Ascending aorta (tissue), 2 donors: ENCODE data around the gene INPP5A. TPM values are rescaled to one million over a fixed set of nuclear protein-coding genes. Genes with fewer than 3 reads are reported as not detected.
A peak's percentile ranks its signal among the peaks of the same experiment; 100 is the strongest.

Source experiments
- DNase-seq, 2 donors: peaks; one replicate each; pipeline ENCODE4 v3.0.0-alpha.2; 2019; ENCODE audit warnings: low spot score in 2 of 2
- H3K27ac ChIP-seq, 2 donors: fragments of 200-600 bp; sonication (generic); one replicate each; pipeline ENCODE4 v1.5.1; 2016 to 2017; ENCODE audit warnings: mild to moderate bottlenecking in 1 of 2
- H3K27me3 ChIP-seq: fragments of 200-600 bp; sonication (generic); one replicate; pipeline ENCODE4 v1.5.1; 2017
- H3K36me3 ChIP-seq, 2 donors: fragments of 200-600 bp; sonication (generic); one replicate each; pipeline ENCODE4 v1.5.1; 2016
- H3K4me1 ChIP-seq, 2 donors: fragments of 200-600 bp; sonication (generic); one replicate each; pipeline ENCODE4 v1.5.1; 2016 to 2017; ENCODE audit warnings: mild to moderate bottlenecking in 1 of 2
- H3K4me3 ChIP-seq, 2 donors: fragments of 200-600 bp; sonication (generic); one replicate each; pipeline ENCODE4 v1.5.1; 2016 to 2017; ENCODE audit warnings: mild to moderate bottlenecking in 1 of 2
- H3K9me3 ChIP-seq, 2 donors: fragments of 200-600 bp; sonication (generic); one replicate each; pipeline ENCODE4 v1.5.1; 2016
- intact Hi-C: fragments of 100-400 bp; cut with DNase I; formaldehyde crosslinking; loops from one replicate; pipeline ENCODE4 v1.15.1; 2023
- total RNA-seq: library from RNA; depleted of rRNA; stranded (reverse); fragments of >200 nt; gene quantifications from one replicate; pipeline ENCODE4 v1.1.0, GENCODE V29; 2016
- TF ChIP-seq, protein P1 (sequence below), 3 experiments: fragments of 200-600 bp in 2 of 3; fragments of 450-650 bp in 1 of 3; sonication (generic) in 2 of 3; IDR thresholded peaks; one replicate each; pipeline ENCODE4 v1.5.1; 2016 to 2019; ENCODE audit warnings: antibody characterized with exemption in 3 of 3, mild to moderate bottlenecking in 1 of 3, moderate library complexity in 1 of 3

Gene INPP5A
- total RNA-seq, 1 donor from 2014 or later: 81.2 TPM

DNA sequence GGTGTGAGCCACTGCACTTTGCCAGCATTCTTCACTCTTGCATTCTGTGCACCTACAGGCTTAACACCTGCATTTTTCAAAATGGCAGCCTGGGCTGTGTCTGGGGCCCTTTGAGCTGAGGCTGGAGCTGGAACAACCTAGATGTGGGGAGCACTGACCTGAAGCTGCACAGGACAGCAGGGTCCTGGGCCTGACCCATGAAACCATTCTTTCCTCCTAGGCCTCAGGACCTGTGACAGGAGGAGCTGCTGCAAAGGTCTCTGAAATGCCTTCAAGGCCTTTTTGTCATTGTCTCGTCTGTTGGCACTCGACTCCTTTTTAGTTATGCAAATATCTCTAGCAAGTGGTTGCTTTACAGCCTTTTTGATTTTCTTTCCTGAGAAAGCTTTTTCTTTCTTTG is 82.3 kb downstream of the INPP5A start:
- Histone ChIP-seq H3K4me3 (no peak overlapping the region), H3K4me1 (peaks cover 0 to 2% of the 10 kb centered on the region in 2 donors), H3K27me3 (no peaks in the 10 kb centered on the region), H3K27ac (no peak overlapping the region), H3K36me3 (peaks cover 0 to 3% of the 10 kb centered on the region in 2 donors), H3K9me3 (peaks cover 9 to 14% of the 10 kb centered on the region in 2 donors)
- intact Hi-C loops: no loop called here
- no peak for DNase-seq
- TF ChIP-seq, protein P1, sequence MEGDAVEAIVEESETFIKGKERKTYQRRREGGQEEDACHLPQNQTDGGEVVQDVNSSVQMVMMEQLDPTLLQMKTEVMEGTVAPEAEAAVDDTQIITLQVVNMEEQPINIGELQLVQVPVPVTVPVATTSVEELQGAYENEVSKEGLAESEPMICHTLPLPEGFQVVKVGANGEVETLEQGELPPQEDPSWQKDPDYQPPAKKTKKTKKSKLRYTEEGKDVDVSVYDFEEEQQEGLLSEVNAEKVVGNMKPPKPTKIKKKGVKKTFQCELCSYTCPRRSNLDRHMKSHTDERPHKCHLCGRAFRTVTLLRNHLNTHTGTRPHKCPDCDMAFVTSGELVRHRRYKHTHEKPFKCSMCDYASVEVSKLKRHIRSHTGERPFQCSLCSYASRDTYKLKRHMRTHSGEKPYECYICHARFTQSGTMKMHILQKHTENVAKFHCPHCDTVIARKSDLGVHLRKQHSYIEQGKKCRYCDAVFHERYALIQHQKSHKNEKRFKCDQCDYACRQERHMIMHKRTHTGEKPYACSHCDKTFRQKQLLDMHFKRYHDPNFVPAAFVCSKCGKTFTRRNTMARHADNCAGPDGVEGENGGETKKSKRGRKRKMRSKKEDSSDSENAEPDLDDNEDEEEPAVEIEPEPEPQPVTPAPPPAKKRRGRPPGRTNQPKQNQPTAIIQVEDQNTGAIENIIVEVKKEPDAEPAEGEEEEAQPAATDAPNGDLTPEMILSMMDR (IDR thresholded peaks at IDR 0.05): no peak

DNA sequence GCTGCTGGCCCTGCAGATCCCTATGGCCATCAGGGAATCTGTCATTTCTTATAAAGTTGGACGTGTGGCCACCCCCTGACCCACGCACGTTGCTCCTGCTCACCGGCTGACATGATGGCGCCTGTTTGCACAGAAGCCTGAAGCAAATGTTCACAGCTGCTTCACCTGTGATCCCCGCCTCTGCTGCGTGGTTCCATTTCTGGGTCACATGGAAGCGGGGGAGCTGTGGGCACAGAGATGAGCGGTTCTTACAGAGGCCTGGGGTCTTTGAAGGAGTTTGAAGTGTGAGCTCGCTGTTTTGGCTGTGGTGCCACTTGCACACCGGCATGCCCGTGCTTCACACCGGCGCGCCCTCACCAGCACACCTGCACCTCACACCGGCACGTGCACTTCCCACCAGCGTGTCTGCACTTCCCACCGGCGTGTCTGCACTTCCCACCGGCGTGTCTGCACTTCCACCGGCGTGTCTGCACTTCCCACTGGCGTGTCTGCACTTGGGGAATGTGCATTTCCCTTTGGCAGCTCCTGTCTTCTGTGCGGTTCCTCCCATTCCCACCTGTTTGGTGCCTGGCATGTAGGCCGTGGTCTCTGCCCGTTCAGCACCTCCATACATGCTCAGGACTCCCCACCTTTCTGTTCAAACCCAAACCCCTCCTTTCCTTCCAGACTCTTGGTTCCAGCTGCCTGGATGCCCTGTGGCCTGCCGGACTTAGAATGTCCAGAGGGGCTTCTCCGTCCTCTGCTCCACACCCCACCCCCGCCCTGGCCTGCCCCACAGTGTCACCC is 86.7 kb downstream of the INPP5A start:
- H3K4me1 ChIP-seq: peaks cover 0 to 18% of the 10 kb centered on the region in 2 donors
- DNase-seq: peak in 1 of 2 donors; percentile 62

DNA sequence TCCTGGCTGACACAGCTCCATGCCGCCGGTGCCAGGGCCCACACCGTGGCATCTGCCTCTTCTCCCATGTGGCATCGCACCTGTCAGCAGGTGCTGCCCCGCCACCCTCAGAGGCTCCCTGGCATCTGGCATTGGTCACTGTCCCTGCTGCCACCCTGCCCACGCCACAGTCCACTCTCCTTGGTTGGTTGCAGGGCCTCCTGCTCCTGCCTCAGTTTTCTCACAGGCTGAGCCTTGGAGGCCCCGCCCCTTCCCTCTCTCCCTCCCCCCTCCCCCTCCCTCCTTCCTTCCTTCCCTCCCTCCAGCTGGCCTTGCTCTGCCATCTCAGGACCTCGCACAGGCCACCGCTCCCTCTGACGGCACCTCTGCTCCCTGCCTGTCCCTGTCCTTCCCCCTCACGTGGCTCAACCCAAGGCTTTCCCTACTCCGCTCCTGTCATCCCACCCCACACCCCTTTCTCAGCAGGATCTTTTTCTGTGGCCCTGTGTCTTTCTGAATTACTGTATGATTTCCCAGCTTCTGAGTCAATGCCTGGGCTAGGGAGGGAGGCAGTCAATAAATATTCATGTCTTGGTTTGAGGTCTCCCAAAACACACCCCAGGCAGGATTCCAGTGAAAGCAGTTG is 87.4 kb downstream of the INPP5A start:
- peaks cover 4 to 7% of the 10 kb centered on the region in 2 donors for H3K9me3 ChIP-seq
- H3K4me3 ChIP-seq: no peak overlapping the region
- H3K4me1 ChIP-seq: peaks cover 0 to 23% of the 10 kb centered on the region in 2 donors
- DNase-seq: no peak
- intact Hi-C loops: no loop called here
- H3K27me3 ChIP-seq: no peaks in the 10 kb centered on the region
- peak overlapping the region; percentile 48 to 60 for H3K27ac ChIP-seq
- no peaks in the 10 kb centered on the region for H3K36me3 ChIP-seq
- TF ChIP-seq, protein P1 (IDR thresholded peaks at IDR 0.05): no peak

More for the DNA sequence above, 86.7 kb downstream of the INPP5A start:
- no peak overlapping the region for H3K4me3 ChIP-seq
- TF ChIP-seq, protein P1 (IDR thresholded peaks at IDR 0.05): no peak
- peaks cover 9 to 14% of the 10 kb centered on the region in 2 donors for H3K9me3 ChIP-seq
- no peaks in the 10 kb centered on the region for H3K36me3 ChIP-seq
- H3K27ac ChIP-seq: peak overlapping the region; percentile 48 to 60
- intact Hi-C loops: no loop called here
- H3K27me3 ChIP-seq: no peaks in the 10 kb centered on the region

DNA sequence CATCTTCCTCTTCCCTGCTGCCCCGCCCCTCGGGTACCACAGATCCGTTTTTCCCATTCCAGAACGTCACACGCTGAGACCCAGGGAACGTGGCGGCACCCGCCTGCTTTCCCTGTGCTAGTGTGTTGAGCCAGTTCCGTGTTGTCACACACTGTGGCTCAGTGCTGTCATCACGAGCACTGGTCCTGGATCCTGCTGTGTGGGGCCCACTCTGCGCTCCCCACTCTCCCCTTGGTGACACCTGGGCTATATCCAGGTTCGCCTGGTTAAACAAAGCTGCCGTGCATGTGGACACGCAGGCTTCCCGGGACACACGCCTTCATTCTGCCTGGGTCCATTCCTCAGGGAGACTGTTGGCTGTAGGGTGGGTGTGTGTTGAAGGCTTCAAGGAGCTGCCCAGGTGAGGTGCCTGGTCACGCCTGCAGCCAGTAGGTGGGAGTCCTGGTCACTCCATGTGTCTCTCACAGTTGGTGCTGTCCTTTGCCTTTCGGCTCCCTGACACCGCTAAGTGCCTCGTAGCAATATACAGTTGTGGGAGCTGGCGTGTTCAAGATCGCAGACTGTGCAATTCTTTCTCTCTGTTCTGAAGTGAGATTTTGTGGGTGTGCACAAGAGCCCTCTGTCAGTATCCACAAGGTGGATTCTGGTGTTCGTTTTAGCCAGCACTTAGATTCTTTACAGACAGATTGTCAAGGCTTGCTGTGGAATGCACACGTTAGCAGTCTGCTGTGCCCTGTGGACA is 88.6 kb downstream of the INPP5A start:
- Histone ChIP-seq H3K4me1 (peaks cover 8 to 35% of the 10 kb centered on the region in 2 donors), H3K27me3 (no peaks in the 10 kb centered on the region), H3K27ac (peak overlapping the region; percentile 97 to 98), H3K9me3 (no peaks in the 10 kb centered on the region), H3K4me3 (no peak overlapping the region), H3K36me3 (no peaks in the 10 kb centered on the region)
- peak in 1 of 2 donors; percentile 63 for DNase-seq
- intact Hi-C loops: no loop called here
- TF ChIP-seq, protein P1 (IDR thresholded peaks at IDR 0.05): no peak

DNA sequence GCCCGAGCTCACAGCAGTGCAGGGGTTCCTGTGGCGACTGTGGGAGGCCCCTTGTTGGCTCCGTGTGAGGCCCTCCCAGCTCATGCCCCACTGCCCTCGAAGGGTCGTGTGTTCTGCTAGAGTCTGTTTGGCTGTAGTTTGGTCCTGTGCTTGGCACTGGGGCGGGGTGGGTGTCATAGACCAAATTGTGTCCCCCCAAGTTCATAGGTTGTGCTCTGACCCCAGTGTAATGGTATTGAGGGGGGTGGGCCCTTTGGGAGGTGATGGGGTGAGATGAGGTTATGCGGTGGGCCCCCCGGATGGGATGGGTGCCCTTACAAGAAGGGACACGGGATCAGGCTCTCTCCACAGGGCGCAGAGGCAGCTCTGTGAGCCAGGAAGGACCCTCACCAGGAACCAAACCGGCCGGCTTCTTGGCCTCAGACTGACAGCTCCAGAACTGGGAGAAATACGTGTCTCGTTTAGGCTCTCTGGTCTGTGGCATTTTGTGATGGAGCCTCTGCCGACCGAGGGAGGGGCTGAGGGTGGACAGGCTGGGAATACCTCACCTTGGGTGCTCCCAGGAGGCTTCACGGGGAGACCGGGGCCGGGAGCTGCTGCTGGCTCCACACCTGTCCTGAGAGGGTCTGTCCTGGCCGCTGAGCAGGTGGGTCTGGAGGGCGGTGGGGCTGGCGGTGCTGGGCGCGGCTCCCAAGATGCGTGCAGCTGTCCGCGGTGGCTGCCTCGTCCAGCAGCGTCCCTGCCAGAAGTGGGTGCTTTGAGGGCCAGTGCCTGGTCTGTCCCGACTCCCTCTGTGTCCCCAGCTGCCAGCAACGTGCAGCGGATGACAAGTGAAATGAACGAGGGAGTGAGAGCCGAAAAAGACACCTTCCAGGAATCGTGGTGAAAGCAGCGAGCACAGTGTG is 89.4 kb downstream of the INPP5A start:
- peak in 1 of 2 donors; percentile 62 for DNase-seq
- Histone ChIP-seq H3K4me3 (no peak overlapping the region), H3K4me1 (peaks cover 13 to 42% of the 10 kb centered on the region in 2 donors), H3K9me3 (no peaks in the 10 kb centered on the region), H3K27ac (peak overlapping the region; percentile 97 to 98), H3K27me3 (no peaks in the 10 kb centered on the region), H3K36me3 (no peaks in the 10 kb centered on the region)
- TF ChIP-seq, protein P1 (IDR thresholded peaks at IDR 0.05): no peak
- intact Hi-C loops: no loop called here
